Anterior cingulate cortex (tissue), 58 donors: Measurements from ENCODE around the gene SPATA45.
"Not testable (repeated sequence)": the region's sequence is repeated elsewhere in the genome, so short reads cannot be mapped to it uniquely, and the experiment has no call there.

Source experiments
- DNase-seq, 58 donors: peaks; one replicate each; lab custom pipeline; 2025; lab: John Stamatoyannopoulos, UW

Gene SPATA45

GRCh38 chr1:212833211-212834207 lies 13.9 kb downstream of the SPATA45 start:
- DNase-seq = not testable (repeated sequence)

- no peak for DNase-seq
These were observed 19.1 kb downstream of the SPATA45 start for GRCh38 chr1:212828395-212828794.

- no peak for DNase-seq
These were observed 19.6 kb downstream of the SPATA45 start for GRCh38 chr1:212827831-212828278.

GRCh38 chr1:212827171-212827776 lies 20.2 kb downstream of the SPATA45 start:
- DNase-seq = no peak

GRCh38 chr1:212825798-212826452 lies 21.5 kb downstream of the SPATA45 start:
- DNase-seq = no peak

GRCh38 chr1:212824201-212824600 lies 23.2 kb downstream of the SPATA45 start:
- no peak for DNase-seq

- DNase-seq = no peak
These were observed 24.5 kb downstream of the SPATA45 start for GRCh38 chr1:212822956-212823355.

GRCh38 chr1:212820969-212821368 lies 26.5 kb downstream of the SPATA45 start:
- DNase-seq = no peak

- no peak for DNase-seq
These were observed 27.7 kb downstream of the SPATA45 start for GRCh38 chr1:212819726-212820125.

GRCh38 chr1:212816567-212817278 lies 30.7 kb downstream of the SPATA45 start:
- no peak for DNase-seq

GRCh38 chr1:212814537-212815334 lies 32.7 kb downstream of the SPATA45 start:
- DNase-seq = peak in 4 of 58 donors; percentile 1 to 53 (median 24)

- DNase-seq = no peak
These were observed 41.7 kb downstream of the SPATA45 start for GRCh38 chr1:212805767-212806166.

GRCh38 chr1:212797681-212798080 lies 49.8 kb downstream of the SPATA45 start:
- no peak for DNase-seq

- DNase-seq = peak in 9 of 58 donors; percentile 2 to 69 (median 10)
These were observed 52.9 kb downstream of the SPATA45 start for GRCh38 chr1:212794561-212795014.

GRCh38 chr1:212792396-212792908 lies 55.0 kb downstream of the SPATA45 start:
- no peak for DNase-seq

GRCh38 chr1:212791676-212792395 lies 55.6 kb downstream of the SPATA45 start, which contains the start of the genes NSL1 and TATDN3:
TSS of gene NSL1 (minus strand) at chr1:212791777. CDS start at chr1:212791763, 14 bp downstream.
TSS of gene TATDN3 (plus strand) at chr1:212791894. CDS start at chr1:212791922, 28 bp downstream.
- DNase-seq = peak in 57 of 58 donors; percentile 44 to 92 (median 84)

- DNase-seq = peak in 10 of 58 donors; percentile 55 to 84 (median 72)
These were observed 56.2 kb downstream of the SPATA45 start for GRCh38 chr1:212791261-212791675.

GRCh38 chr1:212785871-212786270 lies 61.6 kb downstream of the SPATA45 start:
- no peak for DNase-seq
